Measurements from ENCODE around the gene CD247.

The CD247 gene

GRCh38 chr1:167400359-167400953 is 117.9 kb downstream of the CD247 start:
- DNase-seq, result no peak

- DNase-seq, result no peak
Measured at GRCh38 chr1:167392200-167392696, 126.1 kb downstream of the CD247 start.

GRCh38 chr1:167388976-167389375 is 129.4 kb downstream of the CD247 start:
- DNase-seq, result no peak

GRCh38 chr1:167387251-167387910 is 130.9 kb downstream of the CD247 start:
- DNase-seq, result no peak

Measured in NCI-H1694 (cell line).